Activated CD4-positive, alpha-beta memory T cell treated with anti-CD3 and anti-CD28 coated beads for 36 hours (primary cell): ENCODE measurements around the gene CDHR5. TPM values are rescaled to one million over a fixed set of nuclear protein-coding genes. Genes with fewer than 3 reads are reported as not detected.
A peak's percentile ranks its signal among the peaks of the same experiment; 100 is the strongest.

Experiments
- CTCF ChIA-PET: fragments of 350-600 bp; sonication (Branson Sonifier 250); formaldehyde crosslinking; loops from one replicate; lab custom pipeline; 2021; ENCODE audit warnings: antibody characterized with exemption, inconsistent platforms; lab: Charles Lee
- POLR2A ChIA-PET: fragments of 350-600 bp; sonication (Branson Sonifier 250); formaldehyde crosslinking; loops from one replicate; lab custom pipeline; 2021; ENCODE audit warnings: antibody characterized with exemption; lab: Charles Lee
- DNase-seq: peaks from one replicate; pipeline ENCODE4 v3.0.0-alpha.2; 2020
- H3K27ac Mint-ChIP-seq: one replicate; pipeline ENCODE4 v1.8.0; 2021; ENCODE audit warnings: mixed read lengths
- H3K27me3 Mint-ChIP-seq: one replicate; pipeline ENCODE4 v1.8.0; 2021; ENCODE audit warnings: mixed read lengths
- H3K36me3 Mint-ChIP-seq: one replicate; pipeline ENCODE4 v1.8.0; 2021; ENCODE audit warnings: mixed read lengths
- H3K4me1 Mint-ChIP-seq: one replicate; pipeline ENCODE4 v1.8.0; 2021; ENCODE audit warnings: low read depth, mixed read lengths
- H3K4me3 Mint-ChIP-seq: one replicate; pipeline ENCODE4 v1.8.0; 2021; ENCODE audit warnings: mild to moderate bottlenecking, mixed read lengths
- H3K9me3 Mint-ChIP-seq: one replicate; pipeline ENCODE4 v1.8.0; 2021; ENCODE audit warnings: mixed read lengths
- intact Hi-C: fragments of 100-400 bp; cut with micrococcal nuclease; formaldehyde crosslinking; loops from one replicate; pipeline ENCODE4 v1.15.1; 2023
- total RNA-seq, 2 experiments: library from RNA; stranded (reverse); gene quantifications; one replicate each; pipeline ENCODE4 v1.2.3, GENCODE V29; 2021

CDHR5 gene
- total RNA-seq, 2 experiments from 2014 or later: not detected

- Mint-ChIP-seq H3K4me3 (no peak overlapping the region), H3K27me3 (no peaks in the 10 kb centered on the region), H3K9me3 (no peaks in the 10 kb centered on the region), H3K36me3 (peaks cover 33% of the 10 kb centered on the region), H3K4me1 (peaks cover 18% of the 10 kb centered on the region), H3K27ac (peak overlapping the region; percentile 97)
- DNase-seq: no peak
- ChIA-PET CTCF (no interaction called here), POLR2A (interaction anchor here (1.5 to 2.0 kb wide), 2 partner anchors 11 to 18 kb away, joined by 3 to 6 read pairs; no protein-coding TSS in a partner anchor)
- intact Hi-C loops: no loop called here
Measured at GRCh38 chr11:586376-587316, 38.1 kb downstream of the CDHR5 start.

DNA sequence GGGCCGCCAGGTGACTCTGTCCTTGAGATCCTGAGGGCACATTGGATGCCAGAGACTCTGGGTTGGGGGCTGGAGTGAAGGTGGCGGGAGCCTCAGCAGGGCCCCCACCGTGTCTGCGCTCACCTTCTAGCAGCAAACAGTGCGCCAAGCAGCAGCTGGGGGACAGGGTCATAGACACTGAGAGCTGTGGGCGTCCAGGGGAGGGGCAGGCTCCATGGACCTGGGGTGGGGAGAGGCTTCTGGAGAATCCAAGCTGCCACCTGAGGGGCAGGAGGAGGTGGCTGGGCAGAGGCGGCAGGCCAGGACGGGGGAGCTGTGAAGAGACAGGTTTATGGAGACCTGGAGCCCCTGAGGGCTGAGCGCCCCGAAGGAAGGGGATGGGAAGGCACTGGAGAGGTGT is 40.5 kb downstream of the CDHR5 start:
- intact Hi-C loops: no loop called here
- Mint-ChIP-seq H3K4me1 (peaks cover 31% of the 10 kb centered on the region), H3K4me3 (no peak overlapping the region), H3K36me3 (peaks cover 26% of the 10 kb centered on the region), H3K27me3 (no peaks in the 10 kb centered on the region), H3K9me3 (no peaks in the 10 kb centered on the region), H3K27ac (no peak overlapping the region)
- CTCF ChIA-PET: no interaction called here
- no peak for DNase-seq
- POLR2A ChIA-PET: no interaction called here

- ChIA-PET POLR2A (no interaction called here), CTCF (no interaction called here)
- Mint-ChIP-seq H3K36me3 (peaks cover 19% of the 10 kb centered on the region), H3K4me3 (no peak overlapping the region), H3K9me3 (no peaks in the 10 kb centered on the region), H3K27me3 (no peaks in the 10 kb centered on the region), H3K27ac (no peak overlapping the region), H3K4me1 (peaks cover 37% of the 10 kb centered on the region)
- intact Hi-C loops: no loop called here
- DNase-seq: no peak
Measured at GRCh38 chr11:581752-582151, 43.0 kb downstream of the CDHR5 start.

DNA sequence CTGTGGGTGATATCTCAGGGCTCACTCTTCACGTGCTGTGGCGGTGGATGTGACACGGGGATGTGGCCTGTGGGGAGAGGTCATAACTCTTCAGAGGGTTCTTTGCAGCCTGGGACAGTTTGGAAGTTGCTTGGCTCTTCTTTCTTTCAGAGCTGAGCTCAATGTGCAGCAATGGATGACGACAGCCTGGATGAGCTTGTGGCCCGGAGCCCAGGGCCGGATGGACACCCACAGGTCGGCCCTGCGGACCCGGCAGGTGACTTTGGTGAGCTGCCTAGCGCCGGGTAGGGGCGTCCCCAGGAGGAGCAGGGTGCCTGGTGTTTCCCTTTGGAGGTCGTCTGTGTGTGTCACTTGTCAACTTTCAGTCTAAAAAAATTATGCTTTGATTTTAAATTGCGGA is 43.4 kb downstream of the CDHR5 start:
- Mint-ChIP-seq H3K4me1 (peaks cover 34% of the 10 kb centered on the region), H3K27ac (no peak overlapping the region)

DNA sequence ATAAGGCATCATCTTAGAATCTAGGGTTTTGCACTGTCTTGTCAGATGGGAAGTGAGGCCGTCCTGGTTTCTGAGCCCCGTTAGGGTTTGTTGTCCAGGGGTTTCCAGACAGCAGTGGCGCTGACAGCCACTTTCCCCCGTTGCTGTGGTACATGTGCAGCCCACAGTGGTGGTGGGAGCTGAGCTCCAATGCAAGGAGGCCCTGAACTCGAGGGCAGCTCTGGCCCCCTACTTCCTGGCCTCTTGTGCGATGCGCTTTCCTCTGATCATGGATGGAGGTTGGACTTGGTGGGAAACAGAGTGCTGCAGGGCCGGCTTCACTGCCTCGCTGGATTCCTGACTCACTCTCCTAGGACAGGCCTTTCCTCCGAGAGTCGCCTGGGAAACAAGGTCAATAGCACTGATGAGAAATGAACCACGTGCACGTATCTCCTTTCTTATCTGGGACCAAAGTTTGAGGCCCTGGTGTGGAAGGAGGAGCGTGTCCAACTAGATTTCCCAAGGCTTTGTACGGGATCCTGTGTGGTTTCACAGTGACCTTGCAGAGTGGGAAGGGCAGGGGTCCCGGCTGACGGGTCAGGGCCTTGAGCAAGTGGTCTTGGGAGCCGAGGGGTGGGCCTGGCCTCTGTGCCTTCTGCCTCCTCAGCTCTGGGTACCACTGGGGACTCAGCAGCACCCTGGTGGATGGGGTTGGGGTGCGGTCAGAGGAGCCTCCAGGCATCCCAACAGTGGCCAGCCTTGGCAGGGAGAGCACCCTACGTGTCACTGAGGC is 44.7 kb downstream of the CDHR5 start:
- intact Hi-C loops: loop anchor here (5.0 kb wide), 1 partner anchor 37 kb away; the partner anchor contains the start of gene IRF7
- no peak for DNase-seq
- CTCF ChIA-PET: interaction anchor here (1.2 to 1.5 kb wide), 2 partner anchors 26 to 61 kb away, joined by 3 read pairs; no protein-coding TSS in a partner anchor
- H3K27me3 Mint-ChIP-seq: peaks cover 2% of the 10 kb centered on the region
- no peak overlapping the region for H3K27ac Mint-ChIP-seq
- peaks cover 16% of the 10 kb centered on the region for H3K36me3 Mint-ChIP-seq
- no peaks in the 10 kb centered on the region for H3K9me3 Mint-ChIP-seq
- H3K4me3 Mint-ChIP-seq: no peak overlapping the region
- POLR2A ChIA-PET: interaction anchor here (0.6 kb wide), 1 partner anchor 69 kb away, joined by 7 read pairs; no protein-coding TSS in a partner anchor
- peaks cover 36% of the 10 kb centered on the region for H3K4me1 Mint-ChIP-seq

More for the DNA sequence above, 43.4 kb downstream of the CDHR5 start:
- POLR2A ChIA-PET: no interaction called here
- Mint-ChIP-seq H3K27me3 (no peaks in the 10 kb centered on the region), H3K9me3 (no peaks in the 10 kb centered on the region), H3K36me3 (peaks cover 17% of the 10 kb centered on the region), H3K4me3 (no peak overlapping the region)
- CTCF ChIA-PET: interaction anchor here (1.5 kb wide), 1 partner anchor 62 kb away, joined by 3 read pairs; no protein-coding TSS in a partner anchor
- no peak for DNase-seq
- intact Hi-C loops: no loop called here

DNA sequence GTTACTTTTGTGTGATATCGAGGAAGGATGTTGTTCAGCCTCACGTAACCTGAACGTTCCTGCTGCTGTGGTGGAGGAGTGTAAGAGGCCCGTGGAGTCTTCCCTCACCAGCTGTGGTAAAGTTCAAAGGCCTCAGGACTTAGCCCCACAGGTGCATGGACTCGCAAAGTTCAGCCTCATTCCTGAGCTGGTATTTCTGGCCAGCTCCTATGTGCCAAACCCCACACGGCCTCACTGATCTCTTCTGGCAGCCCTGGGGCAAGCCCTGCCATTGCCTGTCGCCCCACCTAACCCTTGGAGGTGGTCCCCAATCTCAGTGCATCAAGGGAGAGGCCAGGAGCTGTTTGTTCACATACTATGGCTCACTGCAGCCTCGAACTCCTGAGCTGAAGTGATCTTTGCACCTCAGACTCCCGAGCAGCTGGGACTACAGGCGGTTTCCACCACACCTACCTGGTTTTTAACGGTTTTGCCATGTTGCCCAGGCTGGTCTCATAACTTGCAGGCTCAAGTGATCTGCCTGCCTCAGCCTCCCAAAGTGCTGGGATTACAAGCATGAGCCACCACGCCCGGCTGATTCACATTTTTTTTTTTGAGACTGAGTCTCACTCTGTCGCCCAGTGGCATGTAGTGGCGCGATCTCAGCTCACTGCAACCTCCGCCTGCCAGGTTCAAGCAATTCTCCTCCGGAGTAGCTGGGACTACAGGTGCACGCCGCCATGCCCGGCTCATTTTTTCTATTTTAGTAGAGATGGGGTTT is 46.3 kb downstream of the CDHR5 start:
- no peak overlapping the region for H3K27ac Mint-ChIP-seq
- ChIA-PET CTCF (interaction anchor here (0.7 to 1.5 kb wide), 3 partner anchors 19 to 357 kb away, joined by 4 read pairs; no protein-coding TSS in a partner anchor), POLR2A (no interaction called here)
- intact Hi-C loops: loop anchor here (5.0 kb wide), 1 partner anchor 39 kb away; the partner anchor contains the start of gene IRF7
- H3K36me3 Mint-ChIP-seq: peaks cover 10% of the 10 kb centered on the region
- H3K9me3 Mint-ChIP-seq: no peaks in the 10 kb centered on the region
- no peak for DNase-seq
- peaks cover 47% of the 10 kb centered on the region for H3K4me1 Mint-ChIP-seq
- peak overlapping the region; percentile 87 for H3K4me3 Mint-ChIP-seq
- H3K27me3 Mint-ChIP-seq: peaks cover 5% of the 10 kb centered on the region

- peaks cover 47% of the 10 kb centered on the region for H3K4me1 Mint-ChIP-seq
- H3K27me3 Mint-ChIP-seq: peaks cover 5% of the 10 kb centered on the region
- ChIA-PET CTCF (interaction anchor here (0.8 to 1.5 kb wide), 3 partner anchors 18 to 58 kb away, joined by 3 to 4 read pairs (median 4); no protein-coding TSS in a partner anchor), POLR2A (interaction anchor here (0.6 to 0.7 kb wide), 2 partner anchors 11 to 39 kb away, joined by 4 to 5 read pairs; no protein-coding TSS in a partner anchor)
- H3K9me3 Mint-ChIP-seq: no peaks in the 10 kb centered on the region
- H3K27ac Mint-ChIP-seq: peak overlapping the region; percentile 79
- H3K36me3 Mint-ChIP-seq: peaks cover 10% of the 10 kb centered on the region
- intact Hi-C loops: loop anchor here (2.0 to 5.0 kb wide), 2 partner anchors 40 to 41 kb away; partner anchors contain the start of genes IRF7 and LRRC56
- peak overlapping the region; percentile 87 for H3K4me3 Mint-ChIP-seq
- DNase-seq: no peak
Measured at GRCh38 chr11:577611-577894, 47.2 kb downstream of the CDHR5 start.

DNA sequence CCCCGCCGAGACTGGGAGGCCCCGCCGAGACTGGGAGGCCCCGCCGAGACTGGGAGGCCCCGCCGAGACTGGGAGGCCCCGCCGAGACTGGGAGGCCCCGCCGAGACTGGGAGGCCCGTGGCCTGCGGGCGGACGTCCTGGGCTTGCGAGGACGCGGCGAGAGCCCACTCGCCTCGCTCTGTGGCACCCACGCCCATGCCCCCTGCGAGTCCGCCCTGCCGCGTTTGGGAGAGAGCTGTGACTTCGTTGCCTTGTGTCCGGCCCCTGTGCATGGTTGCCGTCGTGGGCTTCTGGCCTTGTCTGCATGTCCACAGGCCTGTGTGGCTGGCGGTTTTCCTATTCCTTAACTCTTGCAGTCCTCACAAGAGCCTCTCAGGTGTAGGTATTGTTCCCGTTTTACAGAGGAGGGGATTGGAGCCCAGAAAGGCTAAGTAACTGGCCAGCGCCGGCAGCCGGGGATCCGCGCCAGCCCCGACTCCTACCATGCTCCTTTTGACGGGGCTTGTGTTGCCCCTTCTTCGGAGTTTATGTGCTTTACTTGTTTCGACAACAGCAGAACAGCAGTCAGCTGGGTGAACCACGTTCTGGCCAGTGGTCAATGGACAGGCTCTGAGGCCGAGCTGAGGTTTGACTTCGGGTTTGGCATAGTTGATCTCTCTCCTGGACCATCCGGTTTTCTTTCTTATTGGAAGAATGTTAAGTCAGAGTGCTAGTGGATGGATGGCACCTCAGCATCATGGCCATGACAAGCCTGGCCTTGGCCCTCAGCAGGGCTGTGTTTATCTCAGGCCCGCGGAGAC is 47.7 kb downstream of the CDHR5 start:
- Mint-ChIP-seq H3K36me3 (peaks cover 10% of the 10 kb centered on the region), H3K9me3 (no peaks in the 10 kb centered on the region), H3K4me3 (peak overlapping the region; percentile 87), H3K4me1 (peaks cover 47% of the 10 kb centered on the region), H3K27ac (peak overlapping the region; percentile 79), H3K27me3 (peaks cover 5% of the 10 kb centered on the region)
- no peak for DNase-seq
- ChIA-PET POLR2A (interaction anchor here (0.6 to 1.4 kb wide), 4 partner anchors 10 to 39 kb away, joined by 3 to 5 read pairs (median 4); partner anchors contain the start of gene IRF7), CTCF (interaction anchor here (0.8 to 1.5 kb wide), 2 partner anchors 22 to 58 kb away, joined by 3 to 4 read pairs; no protein-coding TSS in a partner anchor)
- intact Hi-C loops: loop anchor here (1.0 to 5.0 kb wide), 3 partner anchors 17 to 40 kb away; partner anchors contain the start of genes IRF7, LMNTD2, LRRC56 and RASSF7

GRCh38 chr11:575996-576768 is 48.6 kb downstream of the CDHR5 start, which contains the start of gene PHRF1:
Gene PHRF1, plus strand, starts transcription at chr11:576470. Its CDS starts 5,043 bp downstream, at chr11:581513.
- Mint-ChIP-seq H3K27ac (peak within 1 kb of the TSS; percentile 98), H3K4me1 (peaks cover 45% of the 10 kb centered on the region)

More at GRCh38 chr11:575996-576768, 48.6 kb downstream of the CDHR5 start, which contains the start of gene PHRF1:
- peak; percentile 95 for DNase-seq
- H3K36me3 Mint-ChIP-seq: peaks cover 5% of the 10 kb centered on the region
- H3K9me3 Mint-ChIP-seq: no peaks in the 10 kb centered on the region
- CTCF ChIA-PET: interaction anchor here (0.9 to 1.6 kb wide), 7 partner anchors 16 to 147 kb away, joined by 3 to 6 read pairs (median 4); partner anchors contain the start of genes DEAF1 and TMEM80
- peak within 1 kb of the TSS; percentile 87 for H3K4me3 Mint-ChIP-seq
- POLR2A ChIA-PET: interaction anchor here (0.7 to 1.4 kb wide), 12 partner anchors 10 to 233 kb away, joined by 3 to 6 read pairs (median 4); partner anchors contain the start of genes IRF7 and LRRC56
- intact Hi-C loops: loop anchor here (1.0 to 5.0 kb wide), 5 partner anchors 16 to 119 kb away; partner anchors contain the start of genes DEAF1, IRF7, LMNTD2 and LRRC56
- peaks cover 5% of the 10 kb centered on the region for H3K27me3 Mint-ChIP-seq
